ENCODE measurements around the gene ATP11C. TPM values are rescaled to one million over a fixed set of nuclear protein-coding genes. Genes with fewer than 3 reads are reported as not detected.

The ATP11C gene
- total RNA-seq, 1 donor from 2014 or later: 30.6 TPM

DNA sequence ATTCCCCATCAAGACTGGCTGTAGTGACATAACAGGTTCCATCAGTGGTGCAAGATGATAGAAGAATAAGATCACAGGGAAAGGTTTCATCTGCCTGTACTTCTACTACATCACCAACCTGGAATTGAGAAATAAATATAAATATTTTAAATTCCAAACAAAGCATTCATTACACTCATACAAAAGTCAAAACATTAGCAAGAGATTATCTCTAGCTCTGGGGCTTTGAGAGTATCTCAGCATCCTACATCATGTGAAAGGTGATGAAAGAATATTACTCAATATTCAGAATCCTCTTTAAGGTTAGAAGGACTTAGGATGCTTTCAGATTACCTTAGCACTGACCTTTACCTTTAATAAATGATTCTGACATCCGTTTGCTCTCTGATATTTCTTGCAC is 128.4 kb downstream of the ATP11C start:
- no peak overlapping the region for H3K4me3 Mint-ChIP-seq
- H3K36me3 Mint-ChIP-seq (ENCODE audit: low read depth): peaks cover 25% of the 10 kb centered on the region
- TF ChIP-seq, protein P1, sequence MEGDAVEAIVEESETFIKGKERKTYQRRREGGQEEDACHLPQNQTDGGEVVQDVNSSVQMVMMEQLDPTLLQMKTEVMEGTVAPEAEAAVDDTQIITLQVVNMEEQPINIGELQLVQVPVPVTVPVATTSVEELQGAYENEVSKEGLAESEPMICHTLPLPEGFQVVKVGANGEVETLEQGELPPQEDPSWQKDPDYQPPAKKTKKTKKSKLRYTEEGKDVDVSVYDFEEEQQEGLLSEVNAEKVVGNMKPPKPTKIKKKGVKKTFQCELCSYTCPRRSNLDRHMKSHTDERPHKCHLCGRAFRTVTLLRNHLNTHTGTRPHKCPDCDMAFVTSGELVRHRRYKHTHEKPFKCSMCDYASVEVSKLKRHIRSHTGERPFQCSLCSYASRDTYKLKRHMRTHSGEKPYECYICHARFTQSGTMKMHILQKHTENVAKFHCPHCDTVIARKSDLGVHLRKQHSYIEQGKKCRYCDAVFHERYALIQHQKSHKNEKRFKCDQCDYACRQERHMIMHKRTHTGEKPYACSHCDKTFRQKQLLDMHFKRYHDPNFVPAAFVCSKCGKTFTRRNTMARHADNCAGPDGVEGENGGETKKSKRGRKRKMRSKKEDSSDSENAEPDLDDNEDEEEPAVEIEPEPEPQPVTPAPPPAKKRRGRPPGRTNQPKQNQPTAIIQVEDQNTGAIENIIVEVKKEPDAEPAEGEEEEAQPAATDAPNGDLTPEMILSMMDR (conservative IDR thresholded peaks at IDR 0.05): no peak
- H3K4me1 Mint-ChIP-seq: no peaks in the 10 kb centered on the region
- DNase-seq (ENCODE audit: low read depth, low spot score): no peak
- H3K27me3 Mint-ChIP-seq (ENCODE audit: low read depth): no peaks in the 10 kb centered on the region
- H3K27ac Mint-ChIP-seq (ENCODE audit: unreplicated experiment): no peak overlapping the region
- peaks cover 11% of the 10 kb centered on the region for H3K9me3 Mint-ChIP-seq

DNA sequence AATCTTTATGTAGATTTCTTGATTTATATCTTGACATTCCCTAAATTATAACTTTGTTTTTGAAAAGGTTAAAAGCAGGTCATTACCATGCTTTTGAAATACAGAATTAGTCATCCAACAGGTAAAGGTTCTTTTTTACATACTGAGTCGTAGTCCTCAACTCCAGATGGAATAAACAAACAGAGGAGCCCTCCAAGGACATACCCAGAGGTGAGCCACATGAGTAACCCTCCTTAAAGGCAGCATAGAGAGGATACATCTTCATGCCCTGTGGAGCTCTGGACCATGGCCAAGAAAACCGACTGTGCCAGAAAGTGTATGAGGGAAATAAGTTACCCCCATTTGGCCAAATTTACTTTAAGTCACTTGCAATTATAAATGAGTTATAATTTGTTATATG is 129.6 kb downstream of the ATP11C start:
- TF ChIP-seq, protein P1 (conservative IDR thresholded peaks at IDR 0.05): no peak
- Mint-ChIP-seq H3K9me3 (peaks cover 9% of the 10 kb centered on the region), H3K36me3 (ENCODE audit: low read depth) (peaks cover 21% of the 10 kb centered on the region), H3K4me3 (no peak overlapping the region), H3K27me3 (ENCODE audit: low read depth) (no peaks in the 10 kb centered on the region), H3K4me1 (no peaks in the 10 kb centered on the region), H3K27ac (ENCODE audit: unreplicated experiment) (no peak overlapping the region)
- no peak for DNase-seq (ENCODE audit: low read depth, low spot score)

DNA sequence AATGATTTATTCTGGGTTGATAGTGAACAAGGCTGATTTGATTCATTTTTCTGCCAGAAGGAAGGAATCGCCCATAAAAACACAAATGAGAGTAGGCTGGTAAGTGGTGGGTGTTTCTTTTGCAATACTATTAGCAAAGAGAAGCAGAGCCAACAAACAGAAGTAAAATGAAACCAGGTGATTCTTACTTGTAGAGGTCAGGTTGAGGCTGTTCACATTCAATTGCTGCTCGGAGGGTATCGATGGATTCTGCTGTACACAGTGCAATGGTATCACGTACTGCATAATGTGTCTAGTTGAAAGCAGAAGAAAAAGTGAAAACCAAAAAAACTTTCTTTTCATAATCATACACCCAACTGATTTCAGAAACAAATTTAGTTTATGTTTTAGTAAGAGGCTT is 130.8 kb downstream of the ATP11C start:
- TF ChIP-seq, protein P1 (conservative IDR thresholded peaks at IDR 0.05): no peak
- Mint-ChIP-seq H3K4me3 (no peak overlapping the region), H3K27ac (ENCODE audit: unreplicated experiment) (no peak overlapping the region), H3K36me3 (ENCODE audit: low read depth) (peaks cover 13% of the 10 kb centered on the region), H3K4me1 (no peaks in the 10 kb centered on the region), H3K27me3 (ENCODE audit: low read depth) (no peaks in the 10 kb centered on the region), H3K9me3 (peaks cover 6% of the 10 kb centered on the region)
- no peak for DNase-seq (ENCODE audit: low read depth, low spot score)

DNA sequence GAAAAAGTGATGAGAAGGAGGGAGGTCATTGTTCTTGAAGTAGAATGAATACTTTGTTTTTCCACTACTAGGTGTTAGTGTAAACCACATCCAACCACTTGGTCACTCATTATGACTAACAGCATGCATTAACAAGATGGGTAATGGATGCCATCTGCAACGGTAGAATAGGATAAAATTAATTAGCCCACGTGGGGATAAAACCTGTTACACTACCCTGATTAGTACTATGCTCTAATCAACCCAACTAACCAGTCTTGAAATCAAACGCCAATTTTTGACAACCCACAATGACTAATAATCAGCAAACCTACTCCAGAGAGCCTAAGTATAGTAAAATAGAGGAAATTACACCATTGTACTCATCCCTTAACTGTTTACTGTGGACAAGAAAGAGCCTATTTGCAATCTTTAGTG is 131.4 kb downstream of the ATP11C start:
- H3K4me3 Mint-ChIP-seq: no peak overlapping the region
- peaks cover 2% of the 10 kb centered on the region for H3K9me3 Mint-ChIP-seq
- H3K36me3 Mint-ChIP-seq (ENCODE audit: low read depth): peaks cover 10% of the 10 kb centered on the region
- no peak overlapping the region for H3K27ac Mint-ChIP-seq (ENCODE audit: unreplicated experiment)
- H3K27me3 Mint-ChIP-seq (ENCODE audit: low read depth): no peaks in the 10 kb centered on the region
- TF ChIP-seq, protein P1 (conservative IDR thresholded peaks at IDR 0.05): no peak
- H3K4me1 Mint-ChIP-seq: no peaks in the 10 kb centered on the region
- no peak for DNase-seq (ENCODE audit: low read depth, low spot score)

DNA sequence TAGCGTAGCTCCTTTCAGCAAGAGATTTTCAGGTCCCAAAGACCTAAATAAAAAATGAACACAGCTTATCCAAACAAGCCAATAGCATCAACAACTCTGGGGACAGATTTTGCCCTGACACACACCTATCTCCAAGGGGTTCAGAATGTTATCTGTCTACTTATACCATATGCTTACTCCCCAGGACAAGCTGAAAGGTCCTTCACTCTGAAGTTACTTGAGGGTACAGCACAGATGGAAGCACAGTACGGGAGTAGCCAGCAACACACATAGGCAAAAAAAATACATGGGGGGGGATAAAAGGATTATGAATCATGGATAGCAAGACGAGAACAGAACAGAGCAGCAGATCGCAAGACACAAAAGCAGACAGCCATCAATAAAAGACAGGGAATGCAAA is 134.2 kb downstream of the ATP11C start:
- Mint-ChIP-seq H3K4me1 (no peaks in the 10 kb centered on the region), H3K4me3 (no peak overlapping the region), H3K9me3 (peaks cover 2% of the 10 kb centered on the region), H3K27me3 (ENCODE audit: low read depth) (no peaks in the 10 kb centered on the region), H3K27ac (ENCODE audit: unreplicated experiment) (no peak overlapping the region), H3K36me3 (ENCODE audit: low read depth) (peaks cover 10% of the 10 kb centered on the region)
- no peak for DNase-seq (ENCODE audit: low read depth, low spot score)
- TF ChIP-seq, protein P1 (conservative IDR thresholded peaks at IDR 0.05): no peak

DNA sequence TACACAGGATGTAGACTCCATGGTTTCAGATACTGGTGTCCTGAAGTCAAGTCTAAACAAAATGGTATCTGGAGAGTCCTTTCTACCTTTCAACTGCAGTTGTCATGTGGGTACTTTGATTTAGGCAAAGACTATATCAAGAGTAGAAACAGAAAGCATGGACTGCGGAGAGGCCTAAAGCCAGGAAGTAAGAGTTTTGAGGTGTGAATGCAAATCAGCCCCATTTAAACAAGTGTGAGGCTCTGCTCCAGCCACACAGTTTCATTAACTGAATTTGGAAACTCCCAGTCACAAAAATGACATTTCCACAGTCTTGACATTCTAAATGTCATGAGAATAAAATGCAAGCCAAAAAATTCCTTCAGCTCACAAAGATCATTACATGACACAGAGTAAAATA is 137.7 kb downstream of the ATP11C start:
- H3K36me3 Mint-ChIP-seq (ENCODE audit: low read depth): no peaks in the 10 kb centered on the region
- no peak for DNase-seq (ENCODE audit: low read depth, low spot score)
- peaks cover 2% of the 10 kb centered on the region for H3K9me3 Mint-ChIP-seq
- H3K27ac Mint-ChIP-seq (ENCODE audit: unreplicated experiment): no peak overlapping the region
- H3K4me1 Mint-ChIP-seq: no peaks in the 10 kb centered on the region
- no peaks in the 10 kb centered on the region for H3K27me3 Mint-ChIP-seq (ENCODE audit: low read depth)
- H3K4me3 Mint-ChIP-seq: no peak overlapping the region
- TF ChIP-seq, protein P1 (conservative IDR thresholded peaks at IDR 0.05): no peak
